AG09319 (cell line): ENCODE measurements around the gene SMAD6.

Source experiments
- DNase-seq: peaks from one replicate; pipeline ENCODE4 v3.0.0-alpha.2; 2010; ENCODE audit warnings: low read depth; ENCODE audit errors: extremely low read depth
- CTCF ChIP-seq: IDR thresholded peaks from 2 replicates; pipeline ENCODE4 v1.5.1; 2011; ENCODE audit warnings: low read depth, mild to moderate bottlenecking, inconsistent platforms, low read length, moderate library complexity

Gene SMAD6

GRCh38 chr15:66743703-66744536 is 41.9 kb downstream of the SMAD6 start:
- DNase-seq: no peak
- no peak for TF ChIP-seq CTCF

GRCh38 chr15:66744610-66745279 is 42.7 kb downstream of the SMAD6 start:
- DNase-seq: no peak
- TF ChIP-seq CTCF: no peak

- TF ChIP-seq CTCF: no peak
- no peak for DNase-seq
Observed at GRCh38 chr15:66745530-66746230, 43.6 kb downstream of the SMAD6 start.

GRCh38 chr15:66746231-66746605 is 44.2 kb downstream of the SMAD6 start:
- TF ChIP-seq CTCF: no peak
- no peak for DNase-seq

- no peak for TF ChIP-seq CTCF
Observed at GRCh38 chr15:66747223-66747622, 45.2 kb downstream of the SMAD6 start.

GRCh38 chr15:66747886-66748707 is 46.1 kb downstream of the SMAD6 start:
- no peak for TF ChIP-seq CTCF
- no peak for DNase-seq

More at GRCh38 chr15:66747223-66747622, 45.2 kb downstream of the SMAD6 start:
- no peak for DNase-seq
